H1 (cell line): ENCODE results near the gene AP1M1. TPM values are rescaled to one million over a fixed set of nuclear protein-coding genes. Genes with fewer than 3 reads are reported as not detected.

Experiments used
- CTCF ChIA-PET: fragments of 300-600 bp; sonication (Branson Sonifier 250); formaldehyde crosslinking; loops from one replicate; lab custom pipeline; 2021; ENCODE audit not compliant: partially characterized antibody; lab: Charles Lee
- POLR2A ChIA-PET: fragments of 300-600 bp; sonication (Branson Sonifier 250); formaldehyde crosslinking; loops from one replicate; lab custom pipeline; 2021; ENCODE audit warnings: inconsistent platforms; ENCODE audit not compliant: partially characterized antibody; lab: Charles Lee
- DNase-seq, 2 experiments: peaks; one replicate each; pipeline versions ENCODE4 v3.0.0 to v3.0.0-alpha.2; 2010 to 2022; ENCODE audit warnings: low spot score in 2 of 2, low read depth in 1 of 2, mixed read lengths in 1 of 2
- FAIRE-seq: peaks from 2 replicates; lab custom pipeline; 2011; peaks lifted over from hg19 to GRCh38; lab: Jason Lieb, UNC
- H2AFZ ChIP-seq: 2 replicates; pipeline ENCODE4 v1.8.1; 2012; ENCODE audit warnings: low read length, inconsistent platforms
- H2AK5ac ChIP-seq: 2 replicates; pipeline ENCODE4 v1.6.1; 2013; ENCODE audit warnings: low read depth, low read length
- H2BK120ac ChIP-seq: replicated peaks from 2 replicates; pipeline ENCODE3; 2013; ENCODE audit warnings: low read depth, low read length, inconsistent platforms
- H2BK12ac ChIP-seq: 2 replicates; pipeline ENCODE4 v1.6.1; 2013; ENCODE audit warnings: low read depth, low read length
- H2BK15ac ChIP-seq: 2 replicates; pipeline ENCODE4 v1.6.1; 2013; ENCODE audit warnings: low read length
- H2BK20ac ChIP-seq: 2 replicates; pipeline ENCODE4 v1.6.1; 2013; ENCODE audit warnings: low read length
- H2BK5ac ChIP-seq: 2 replicates; pipeline ENCODE4 v1.6.1; 2013; ENCODE audit warnings: low read depth, low read length
- H3K14ac ChIP-seq: 2 replicates; pipeline ENCODE4 v1.6.1; 2013; ENCODE audit warnings: inconsistent platforms; ENCODE audit not compliant: insufficient read length
- H3K18ac ChIP-seq: 2 replicates; pipeline ENCODE4 v1.6.1; 2013; ENCODE audit warnings: low read length; ENCODE audit errors: extremely low read depth
- H3K23ac ChIP-seq: 2 replicates; pipeline ENCODE4 v1.6.1; 2013; ENCODE audit warnings: inconsistent platforms; ENCODE audit not compliant: insufficient read length
- H3K23me2 ChIP-seq: 2 replicates; pipeline ENCODE4 v1.6.1; 2013; ENCODE audit warnings: low read depth, low read length
- H3K27ac ChIP-seq: 2 replicates; pipeline ENCODE4 v1.6.1; 2011; ENCODE audit warnings: low read depth, low read length, inconsistent platforms
- H3K27me3 ChIP-seq, 4 experiments: replicated peaks in 1 of 4; 1 replicate in 1 of 4; 2 replicates in 3 of 4; pipeline versions ENCODE4 v1.6.1 to v1.8.1; 2011 to 2013; ENCODE audit warnings: low read length in 3 of 4, mild to moderate bottlenecking in 3 of 4, inconsistent platforms in 2 of 4, mixed read lengths in 2 of 4, moderate library complexity in 1 of 4; ENCODE audit not compliant: control insufficient read depth in 3 of 4, insufficient read depth in 3 of 4; ENCODE audit errors: extremely low read depth in 1 of 4
- H3K36me3 ChIP-seq, 4 experiments: 2 replicates each; pipeline versions ENCODE4 v1.6.1 to v1.8.1; 2011 to 2013; ENCODE audit warnings: mild to moderate bottlenecking in 4 of 4, low read length in 3 of 4, moderate library complexity in 2 of 4, control low read depth in 1 of 4, inconsistent platforms in 1 of 4; ENCODE audit not compliant: insufficient read depth in 4 of 4, control insufficient read depth in 2 of 4
- H3K4ac ChIP-seq: replicated peaks from 2 replicates; pipeline ENCODE3; 2013; ENCODE audit warnings: low read length, low read depth, mixed read lengths, inconsistent platforms; ENCODE audit not compliant: insufficient read length
- H3K4me1 ChIP-seq, 4 experiments: replicated peaks in 1 of 4; 1 replicate in 1 of 4; 2 replicates in 3 of 4; pipeline versions ENCODE4 v1.6.1 to v1.8.1; 2011 to 2013; ENCODE audit warnings: low read length in 3 of 4, inconsistent platforms in 2 of 4, mixed read lengths in 1 of 4; ENCODE audit not compliant: insufficient read depth in 4 of 4, control insufficient read depth in 3 of 4
- H3K4me2 ChIP-seq, 2 experiments: 2 replicates each; pipeline versions ENCODE4 v1.6.1 to v1.8.1; 2011 to 2013; ENCODE audit warnings: low read depth in 2 of 2, low read length in 2 of 2, control low read depth in 1 of 2, inconsistent platforms in 1 of 2, mild to moderate bottlenecking in 1 of 2; ENCODE audit not compliant: insufficient read depth in 1 of 2
- H3K4me3 ChIP-seq, 4 experiments: fragments of 200-600, 300-600 bp in 1 of 4; sonication (generic), shearing (Covaris generic), sonication (Bioruptor Twin) in 1 of 4; 2 replicates each; pipeline versions ENCODE4 v1.5.1 to v1.8.1; 2011 to 2016; ENCODE audit warnings: low read length in 4 of 4, low read depth in 3 of 4, control low read depth in 2 of 4, inconsistent platforms in 2 of 4, mild to moderate bottlenecking in 2 of 4, mixed read lengths in 1 of 4, moderate library complexity in 1 of 4; ENCODE audit not compliant: insufficient read depth in 2 of 4; ENCODE audit errors: extremely low read depth in 1 of 4
- H3K56ac ChIP-seq: replicated peaks from 2 replicates; pipeline ENCODE3; 2013; ENCODE audit warnings: low read depth, mild to moderate bottlenecking, mixed read lengths, low read length, inconsistent platforms; ENCODE audit not compliant: insufficient read length
- H3K79me1 ChIP-seq: 2 replicates; pipeline ENCODE4 v1.6.1; 2013; ENCODE audit warnings: low read depth, low read length, control low read depth
- H3K79me2 ChIP-seq, 2 experiments: 2 replicates each; pipeline versions ENCODE4 v1.6.1 to v1.8.1; 2012 to 2013; ENCODE audit warnings: low read length in 2 of 2, mild to moderate bottlenecking in 2 of 2, inconsistent platforms in 1 of 2; ENCODE audit not compliant: insufficient read depth in 2 of 2, control insufficient read depth in 1 of 2
- H3K9ac ChIP-seq, 4 experiments: replicated peaks in 1 of 4; 1 replicate in 1 of 4; 2 replicates in 3 of 4; pipeline versions ENCODE4 v1.6.1 to v1.8.1; 2011 to 2013; ENCODE audit warnings: low read depth in 3 of 4, low read length in 3 of 4, control low read depth in 2 of 4, mild to moderate bottlenecking in 2 of 4, moderate library complexity in 2 of 4, inconsistent platforms in 1 of 4; ENCODE audit errors: extremely low read depth in 1 of 4
- H3K9me3 ChIP-seq, 2 experiments: 2 replicates each; pipeline versions ENCODE4 v1.6.1 to v1.8.1; 2012 to 2013; ENCODE audit warnings: mild to moderate bottlenecking in 2 of 2, moderate library complexity in 2 of 2, control low read depth in 1 of 2, inconsistent platforms in 1 of 2, low read depth in 1 of 2, low read length in 1 of 2, mixed read lengths in 1 of 2; ENCODE audit not compliant: insufficient read depth in 2 of 2
- H4K20me1 ChIP-seq, 2 experiments: replicated peaks in 1 of 2; 2 replicates each; pipeline versions ENCODE3 to v1.8.1; 2011 to 2013; ENCODE audit warnings: inconsistent platforms in 2 of 2, low read length in 2 of 2, mild to moderate bottlenecking in 1 of 2; ENCODE audit not compliant: insufficient read depth in 2 of 2, control insufficient read depth in 1 of 2
- H4K5ac ChIP-seq: 2 replicates; pipeline ENCODE4 v1.6.1; 2013; ENCODE audit warnings: low read length, low read depth, mixed read lengths, inconsistent platforms; ENCODE audit not compliant: insufficient read length
- H4K8ac ChIP-seq: 2 replicates; pipeline ENCODE4 v1.8.0; 2013; ENCODE audit warnings: mild to moderate bottlenecking, moderate library complexity, low read length, inconsistent platforms; ENCODE audit not compliant: insufficient read depth; ENCODE audit errors: extremely low read depth
- H4K91ac ChIP-seq: replicated peaks from 2 replicates; pipeline ENCODE3; 2013; ENCODE audit warnings: low read length, mixed read lengths, inconsistent platforms; ENCODE audit not compliant: insufficient read length
- BRCA1 ChIP-seq: IDR thresholded peaks from 2 replicates; pipeline ENCODE4 v1.6.1; 2012; ENCODE audit warnings: low read depth, low read length, improper control_type of control experiment
- JUN ChIP-seq: IDR thresholded peaks from 2 replicates; pipeline ENCODE4 v1.6.1; 2011; ENCODE audit warnings: low read depth, mild to moderate bottlenecking, improper control_type of control experiment, low read length
- KDM4A ChIP-seq: IDR thresholded peaks from one replicate; pipeline ENCODE4 v1.7.1; 2012; ENCODE audit warnings: low read depth, mild to moderate bottlenecking, moderate library complexity, low read length, inconsistent platforms; ENCODE audit not compliant: severe bottlenecking
- RFX5 ChIP-seq: IDR thresholded peaks from 2 replicates; pipeline ENCODE4 v1.6.1; 2011; ENCODE audit warnings: low read depth, low read length, improper control_type of control experiment, borderline replicate concordance
- RXRA ChIP-seq: IDR thresholded peaks from 2 replicates; pipeline ENCODE4 v1.6.1; 2011; ENCODE audit warnings: low read depth, mild to moderate bottlenecking, low read length, moderate library complexity; ENCODE audit not compliant: insufficient read depth
- SIX5 ChIP-seq: IDR thresholded peaks from 2 replicates; pipeline ENCODE4 v1.6.1; 2011; ENCODE audit warnings: mild to moderate bottlenecking, low read depth, low read length
- SP2 ChIP-seq: IDR thresholded peaks from 2 replicates; pipeline ENCODE4 v1.6.1; 2012; ENCODE audit warnings: mild to moderate bottlenecking, low read length, inconsistent platforms
- TAF7 ChIP-seq: optimal IDR thresholded peaks from 2 replicates; pipeline ENCODE3; 2011; ENCODE audit warnings: low read depth, mild to moderate bottlenecking, inconsistent platforms, low read length, moderate library complexity, borderline replicate concordance
- ZNF274 ChIP-seq: IDR thresholded peaks from 2 replicates; pipeline ENCODE4 v1.7.0; 2012; ENCODE audit warnings: low read length, borderline replicate concordance; ENCODE audit errors: extremely low read depth
- WGBS, 2 experiments: shearing (Covaris generic) in 1 of 2; methylation state at CpG; one replicate each; pipeline versions ENCODE4 v1.1.6 to v1.1.7; 2013 to 2015; ENCODE audit warnings: low lambda C conversion rate in 2 of 2, mixed read lengths in 2 of 2, inconsistent platforms in 1 of 2, low coverage in 1 of 2, missing lambda C conversion rate in 1 of 2; ENCODE audit not compliant: insufficient replicate concordance in 2 of 2, insufficient coverage in 1 of 2, insufficient read length in 1 of 2; ENCODE audit errors: extremely low coverage in 1 of 2, missing lambda C conversion rate in 1 of 2; 5-methylcytosine and 5-hydroxymethylcytosine counted together
- polyA plus RNA-seq, 7 experiments: library from polyadenylated mRNA; depleted of rRNA in 3 of 7; stranded (reverse) in 5 of 7; unstranded in 2 of 7; fragments of >200 nt in 5 of 7; fragments of 200-250 nt in 2 of 7; gene quantifications; 1 replicate in 5 of 7; 2 replicates in 1 of 7; 4 replicates in 1 of 7; pipeline versions ENCODE4 v1.2.1 to v1.2.3, GENCODE V29; 2011 to 2013; ENCODE audit warnings: missing spikeins in 2 of 7, mixed read lengths in 2 of 7
- total RNA-seq: library from RNA; stranded (reverse); fragmentation: NEBNext Ultra II Directional; extraction: Animal tissue kit (Norgen Biotek cat#: 25700); gene quantifications from 2 replicates; pipeline ENCODE4 v1.2.1, GENCODE V29; 2021

Gene AP1M1
- total and polyA plus RNA-seq, 2 of the 8 experiments (the other 6 are each of a cell fraction or from before 2014, with no cell fraction given): 30.9 to 37.5 TPM

- ChIA-PET CTCF (interaction anchor here (0.6 to 3.8 kb wide), 21 partner anchors 10 to 175 kb away, joined by 3 to 23 read pairs (median 4); partner anchors contain the start of genes AP1M1 and HSH2D), POLR2A (interaction anchor here (0.7 to 2.2 kb wide), 17 partner anchors 9 to 144 kb away, joined by 3 to 25 read pairs (median 3); partner anchors contain the start of genes AP1M1, RAB8A and TPM4)
- no peak within 1 kb of the TSS for H4K91ac ChIP-seq
- H3K4me2 ChIP-seq: peak within 1 kb of the TSS; percentile 69 to 70
- peaks cover 3 to 19% (median 5%) of the 10 kb centered on the region in 4 experiments; a peak in 7 of 8 replicates for H3K36me3 ChIP-seq
- WGBS, 2 experiments: 2% methylated on average over 36 of the region's 39 CpGs; no CpG with 5 or more reads in 1 of the 2 experiments
- H3K79me1 ChIP-seq: peaks cover 10% of the 10 kb centered on the region
- FAIRE-seq (peak; percentile 88), DNase-seq (peak; percentile 92 to 98)
- peak within 1 kb of the TSS; percentile 73 to 87 (median 82) for H3K9ac ChIP-seq
- peak within 1 kb of the TSS; percentile 97 for H4K8ac ChIP-seq
- no peak within 1 kb of the TSS for H2AK5ac ChIP-seq
- H3K18ac ChIP-seq: peak within 1 kb of the TSS; percentile 60; the same call in 1 of the 2 replicates
- peak within 1 kb of the TSS; percentile 65; the same call in 1 of the 2 replicates for H2AFZ ChIP-seq
- no peaks in the 10 kb centered on the region for H3K9me3 ChIP-seq
- H4K5ac ChIP-seq: peak within 1 kb of the TSS; percentile 37
- H2BK15ac ChIP-seq: no peak within 1 kb of the TSS
- peaks cover 3% of the 10 kb centered on the region; the same call in 1 of the 2 replicates for H3K23me2 ChIP-seq
- no peak within 1 kb of the TSS for H2BK12ac ChIP-seq
- peak within 1 kb of the TSS; percentile 44; the same call in 1 of the 2 replicates for H2BK5ac ChIP-seq
- no peak within 1 kb of the TSS for H2BK120ac ChIP-seq
- no peaks in the 10 kb centered on the region for H3K27me3 ChIP-seq
- no peak within 1 kb of the TSS for H3K14ac ChIP-seq
- H3K27ac ChIP-seq: peak within 1 kb of the TSS; percentile 80
- H3K4me3 ChIP-seq: peak within 1 kb of the TSS; percentile 71 to 96 (median 92)
- H3K56ac ChIP-seq: peak within 1 kb of the TSS; percentile 71
- H3K79me2 ChIP-seq: peaks cover 0 to 18% of the 10 kb centered on the region in 2 experiments; a peak in 3 of 4 replicates
- no peak within 1 kb of the TSS for H3K4ac ChIP-seq
- H3K23ac ChIP-seq: no peak within 1 kb of the TSS
- H2BK20ac ChIP-seq: no peak within 1 kb of the TSS
- H4K20me1 ChIP-seq: peaks cover 4 to 9% of the 10 kb centered on the region in 2 experiments
- H3K4me1 ChIP-seq: peaks cover 0 to 2% (median 0%) of the 10 kb centered on the region in 4 experiments; a peak in 1 of 7 replicates
- TF ChIP-seq KDM4A (peak; percentile 24), ZNF274 (no peak), BRCA1 (no peak), RFX5 (no peak), RXRA (no peak), TAF7 (peak; percentile 81), SIX5 (peak; percentile 12; the same call in 1 of the 2 replicates), JUN (no peak), SP2 (no peak)
These were observed 12.5 kb upstream of the AP1M1 start, which contains the start of gene FAM32A for GRCh38 chr19:16185123-16185767. FAM32A (plus strand) TSS chr19:16185410; CDS start chr19:16185443, 33 bp downstream.
